Mammary epithelial cell (primary cell): Measurements from ENCODE around the gene SRP9.

ENCODE experiments used
- CTCF ChIP-seq, 2 donors: IDR thresholded peaks in 1 of 2; conservative IDR thresholded peaks in 1 of 2; 2 replicates each; pipeline ENCODE4 v1.5.1; 2011 to 2012; ENCODE audit warnings: inconsistent platforms in 2 of 2, low read length in 2 of 2, mild to moderate bottlenecking in 2 of 2, control low read depth in 1 of 2, low read depth in 1 of 2; ENCODE audit not compliant: insufficient read depth in 1 of 2; ENCODE audit errors: extremely low read depth in 1 of 2
- EZH2 ChIP-seq: IDR thresholded peaks from 2 replicates; pipeline ENCODE4 v1.6.1; 2012; ENCODE audit warnings: low read length, inconsistent platforms, borderline replicate concordance

GRCh38 chr1:225813214-225813964 is 35.8 kb downstream of the SRP9 start:
- no peak for TF ChIP-seq CTCF (conservative IDR thresholded peaks at IDR 0.05 in 1 of 2, IDR thresholded peaks at IDR 0.05 in 1 of 2; ENCODE audit: extremely low read depth in 1 of 2, insufficient read depth in 1 of 2, low read depth in 1 of 2, low read length in 2 of 2)
- TF ChIP-seq EZH2: no peak
